ENCODE measurements around the gene TMEM271.
"Not testable (repeated sequence)": the region's sequence is repeated elsewhere in the genome, so short reads cannot be mapped to it uniquely, and the experiment has no call there.

Gene TMEM271

DNA sequence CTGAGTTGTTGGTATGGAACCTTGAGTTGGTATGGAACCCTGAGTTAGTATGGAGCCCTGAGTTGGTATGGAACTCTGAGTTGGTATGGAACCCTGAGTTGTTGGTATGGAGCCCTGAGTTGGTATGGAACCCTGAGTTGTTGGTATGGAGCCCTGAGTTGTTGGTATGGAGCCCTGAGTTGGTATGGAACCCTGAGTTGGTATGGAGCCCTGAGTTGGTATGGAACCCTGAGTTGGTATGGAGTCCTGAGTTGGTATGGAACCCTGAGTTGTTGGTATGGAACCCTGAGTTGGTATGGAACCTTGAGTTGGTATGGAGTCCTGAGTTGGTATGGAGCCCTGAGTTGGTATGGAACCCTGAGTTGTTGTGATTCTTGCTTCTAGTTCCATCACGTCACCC is 10.5 kb downstream of the TMEM271 start:
- not testable (repeated sequence) for DNase-seq (ENCODE audit: low spot score)

DNA sequence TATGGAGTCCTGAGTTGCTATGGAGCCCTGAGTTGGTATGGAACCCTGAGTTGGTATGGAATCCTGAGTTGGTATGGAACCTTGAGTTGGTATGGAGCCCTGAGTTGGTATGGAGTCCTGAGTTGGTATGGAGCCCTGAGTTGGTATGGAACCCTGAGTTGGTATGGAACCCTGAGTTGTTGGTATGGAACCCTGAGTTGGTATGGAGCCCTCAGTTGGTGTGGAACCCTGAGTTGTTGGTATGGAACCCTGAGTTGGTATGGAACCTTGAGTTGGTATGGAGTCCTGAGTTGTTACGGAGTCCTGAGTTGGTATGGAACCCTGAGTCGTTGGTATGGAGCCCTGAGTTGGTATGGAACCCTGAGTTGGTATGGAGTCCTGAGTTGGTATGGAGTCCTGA is 13.6 kb downstream of the TMEM271 start:
- not testable (repeated sequence) for DNase-seq (ENCODE audit: low spot score)

DNA sequence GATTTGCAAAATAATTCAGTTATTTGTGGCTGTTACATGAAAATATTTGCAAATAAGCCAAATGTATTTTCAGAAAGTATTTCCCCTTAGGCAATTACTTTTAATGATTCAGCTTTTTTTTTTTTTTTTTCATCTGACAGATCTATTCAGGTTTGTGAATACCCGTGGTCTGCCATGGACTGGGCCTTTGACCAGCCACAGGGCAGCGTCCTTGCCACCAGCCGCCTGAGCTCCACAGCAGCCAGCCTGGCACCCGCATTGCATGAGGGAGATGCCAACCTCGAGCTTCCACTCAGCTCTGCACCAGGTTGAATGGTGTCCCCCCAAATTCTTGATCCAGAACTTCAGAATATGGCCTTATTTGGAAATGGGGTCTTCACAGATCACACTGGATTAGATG is 14.7 kb downstream of the TMEM271 start:
- no peak for DNase-seq (ENCODE audit: low spot score)

DNA sequence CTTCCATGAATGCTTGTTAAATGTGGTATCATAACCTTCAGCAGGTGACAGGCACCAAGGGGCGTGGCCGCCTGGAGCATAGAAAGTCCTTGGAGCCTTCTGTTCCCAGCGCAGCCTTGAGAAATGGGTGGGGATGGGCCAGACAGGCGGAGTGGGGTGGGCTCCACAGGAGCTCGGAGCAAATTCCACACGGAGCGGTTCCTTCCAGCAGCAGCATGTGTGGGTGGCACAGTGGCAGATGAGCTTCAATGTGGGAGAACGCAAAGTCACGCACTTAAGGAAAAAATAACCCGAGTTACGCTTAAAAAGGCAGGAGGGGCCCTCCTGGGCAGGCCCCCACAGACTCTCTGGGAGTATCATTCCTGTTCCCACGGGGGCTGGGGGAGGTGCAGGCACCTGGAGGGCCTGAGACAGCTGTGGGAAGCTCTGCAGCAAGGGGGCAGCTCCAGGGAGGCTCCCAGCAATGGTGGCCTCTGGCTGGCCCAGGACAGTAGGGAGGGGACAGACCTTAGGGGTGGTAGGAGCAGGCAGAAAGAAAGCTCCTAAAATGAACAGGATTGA is 15.3 kb downstream of the TMEM271 start:
- DNase-seq (ENCODE audit: low spot score) = no peak

DNA sequence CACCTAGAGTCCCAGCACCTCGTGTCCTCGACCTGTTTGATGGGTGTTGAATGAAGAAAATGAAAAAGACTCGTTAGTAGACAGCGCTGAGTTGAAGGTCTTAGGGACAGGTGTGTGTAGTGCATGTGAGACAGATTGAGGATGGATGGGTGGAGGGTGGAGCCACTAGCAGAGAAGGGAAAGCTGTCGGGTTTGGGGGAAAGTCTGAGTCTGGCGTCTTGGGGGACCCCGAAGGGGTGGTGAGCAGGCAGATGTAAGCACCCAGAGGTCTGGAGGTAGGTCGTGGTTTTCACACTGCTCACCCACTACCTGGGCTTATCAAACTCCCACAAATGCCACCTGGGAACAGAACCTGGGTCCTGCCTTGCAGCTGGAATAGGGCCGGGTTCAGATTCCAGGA is 16.0 kb downstream of the TMEM271 start:
- no peak for DNase-seq (ENCODE audit: low spot score)

DNA sequence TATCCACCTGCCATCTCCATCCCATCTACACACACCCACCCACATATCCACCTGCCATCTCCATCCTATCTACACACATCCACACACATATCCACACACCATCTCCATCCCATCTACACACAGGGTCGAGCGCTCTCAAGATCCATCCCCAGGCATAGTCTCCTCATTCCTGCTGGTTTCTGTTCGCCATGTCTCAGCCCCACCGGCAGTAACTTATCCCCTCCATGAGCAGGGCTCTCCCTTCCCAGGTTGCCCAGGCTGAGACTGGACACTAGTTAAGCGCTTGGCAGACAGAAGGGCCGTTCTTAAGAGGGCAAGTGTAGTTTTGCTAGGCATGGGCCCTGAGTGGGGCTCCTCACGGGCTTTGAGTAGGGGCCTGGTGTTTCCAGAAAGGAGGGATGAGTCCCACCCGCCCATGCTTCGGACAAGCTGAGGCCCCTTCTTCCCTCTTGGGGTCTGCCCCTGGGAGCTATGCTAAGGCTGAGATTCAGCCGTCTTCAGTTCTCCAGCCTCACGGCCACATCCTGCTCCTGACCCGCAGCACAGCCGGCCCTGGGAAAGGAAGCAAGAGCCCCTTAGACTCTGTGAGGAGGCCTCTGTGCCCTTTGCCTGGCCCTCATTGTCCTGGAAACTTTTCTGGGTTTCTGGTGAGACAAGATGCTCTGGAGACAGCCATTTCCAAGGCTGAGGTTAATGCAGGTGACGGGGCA is 20.4 kb downstream of the TMEM271 start:
- DNase-seq (ENCODE audit: low spot score) = no peak

DNA sequence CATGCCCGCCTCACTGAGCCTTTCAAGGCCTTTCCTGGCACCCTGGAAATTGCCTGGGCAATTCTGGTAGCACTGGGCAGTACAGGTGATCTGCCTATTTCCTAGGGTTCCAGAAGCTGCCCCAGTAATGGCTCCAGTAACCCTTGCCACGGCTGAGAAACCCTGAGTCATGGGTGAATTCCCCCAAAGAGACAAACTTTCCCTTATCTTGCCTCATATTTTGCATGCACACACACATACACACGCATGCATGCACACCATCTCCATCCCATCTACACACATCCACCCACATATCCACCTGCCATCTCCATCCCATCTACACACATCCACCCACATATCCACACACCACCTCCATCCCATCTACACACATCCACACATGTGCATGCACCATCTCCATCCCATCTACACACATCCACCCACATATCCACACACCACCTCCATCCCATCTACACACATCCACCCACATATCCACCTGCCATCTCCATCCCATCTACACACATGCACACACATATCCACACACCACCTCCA is 21.2 kb downstream of the TMEM271 start:
- DNase-seq (ENCODE audit: low spot score) = not testable (repeated sequence)

DNA sequence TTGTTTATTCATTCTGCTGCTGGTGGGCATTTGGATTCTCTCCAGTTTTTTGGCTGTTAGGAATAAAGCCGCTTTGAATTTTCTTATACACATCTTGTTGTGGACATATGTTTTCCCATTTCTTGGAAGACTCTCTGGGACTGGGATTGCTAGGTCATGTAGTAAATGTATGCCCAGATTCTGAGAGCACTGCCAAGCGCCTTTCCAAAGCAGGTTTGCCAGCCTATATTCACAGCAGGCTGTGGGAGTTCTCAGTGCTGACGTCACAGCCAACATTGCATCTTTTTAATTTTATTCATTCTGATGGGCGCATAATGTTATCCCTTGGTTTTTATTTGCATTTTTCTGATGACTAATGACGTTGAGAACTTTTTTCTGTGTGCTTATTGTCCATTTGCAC is 24.1 kb downstream of the TMEM271 start:
- no peak for DNase-seq (ENCODE audit: low spot score)

DNA sequence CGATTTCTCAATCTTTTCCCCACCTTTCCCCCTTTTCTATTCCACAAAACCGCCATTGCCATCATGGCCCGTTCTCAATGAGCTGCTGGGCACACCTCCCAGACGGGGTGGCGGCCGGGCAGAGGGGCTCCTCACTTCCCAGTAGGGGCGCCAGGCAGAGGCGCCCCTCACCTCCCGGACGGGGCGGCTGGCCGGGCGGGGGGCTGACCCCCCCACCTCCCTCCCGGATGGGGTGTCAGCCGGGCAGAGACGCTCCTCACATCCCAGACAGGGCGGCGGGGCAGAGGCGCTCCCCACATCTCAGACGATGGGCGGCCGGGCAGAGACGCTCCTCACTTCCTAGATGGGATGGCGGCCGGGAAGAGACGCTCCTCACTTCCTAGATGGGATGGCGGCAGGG is 25.8 kb downstream of the TMEM271 start:
- not testable (repeated sequence) for DNase-seq (ENCODE audit: low spot score)

DNA sequence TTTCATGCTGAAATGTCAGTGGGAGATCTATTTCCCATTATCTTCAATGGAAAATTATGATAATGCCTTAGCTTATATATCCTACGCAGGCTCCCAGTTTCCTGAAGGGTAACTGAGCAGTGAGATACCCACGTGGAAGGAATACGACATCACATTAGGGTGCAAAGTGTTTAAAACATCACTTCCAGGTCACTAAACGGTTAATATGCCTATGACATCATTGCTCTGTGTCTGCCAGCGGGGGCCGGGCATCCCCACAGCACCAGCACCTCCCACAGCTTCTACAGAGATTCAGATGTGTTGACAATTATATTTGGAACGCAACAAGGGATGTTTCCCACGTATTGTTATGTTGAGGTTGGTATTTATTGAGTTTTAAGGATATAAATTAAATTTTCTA is 27.1 kb downstream of the TMEM271 start:
- no peak for DNase-seq (ENCODE audit: low spot score)

DNA sequence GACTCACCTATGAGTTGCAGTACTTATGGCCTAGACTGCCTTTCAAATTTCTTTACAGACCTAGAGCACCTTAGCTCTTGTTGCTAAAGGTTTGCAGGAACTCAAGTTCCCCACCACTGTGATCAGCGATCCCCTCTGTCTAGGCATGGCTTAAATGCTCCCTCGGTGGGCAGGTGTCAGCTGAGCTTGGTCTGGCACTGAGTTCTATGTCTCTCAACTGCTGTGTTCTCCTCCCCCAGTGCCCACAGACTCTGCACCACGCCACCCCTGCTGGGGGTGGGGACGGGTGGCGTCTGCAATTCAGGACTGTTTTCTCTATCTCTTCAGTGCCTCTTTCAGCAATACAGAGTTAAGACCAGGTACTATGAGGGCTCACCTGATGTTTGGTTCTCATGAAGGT is 30.5 kb downstream of the TMEM271 start:
- no peak for DNase-seq (ENCODE audit: low spot score)

DNA sequence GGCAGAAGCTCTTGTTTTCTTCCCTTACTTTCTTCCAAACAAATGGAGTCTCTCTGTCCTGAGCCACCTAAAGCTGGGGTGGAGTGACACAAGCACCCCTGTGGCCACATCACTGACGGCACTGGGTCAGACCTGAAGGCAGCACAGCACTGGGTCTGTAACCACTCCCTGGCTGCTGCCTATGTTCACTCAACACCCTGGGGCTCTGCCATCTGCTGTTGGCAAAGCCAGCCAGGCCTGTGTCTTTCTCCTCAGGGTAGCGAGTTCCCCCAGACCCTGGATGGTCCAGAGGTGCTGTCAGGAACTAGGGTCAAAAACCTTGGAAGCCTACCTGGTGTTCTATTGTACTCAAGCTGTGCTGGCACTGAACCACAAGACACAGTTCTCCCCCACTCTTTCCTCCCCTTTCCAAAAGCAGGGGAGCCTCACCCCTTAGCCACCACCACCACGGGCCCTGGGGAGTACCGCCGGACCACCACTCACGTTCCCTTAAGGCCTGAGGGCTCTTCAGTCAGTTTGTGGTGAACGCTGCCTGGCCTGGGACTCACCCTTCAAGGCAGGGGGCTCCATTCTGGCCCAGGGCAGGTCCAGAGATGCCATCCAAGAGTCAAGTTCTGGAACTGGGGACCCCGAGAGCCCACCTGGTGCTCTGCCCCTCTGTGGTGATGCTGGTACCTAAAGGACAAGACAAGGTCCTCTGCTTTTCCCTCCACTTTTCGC is 31.5 kb downstream of the TMEM271 start:
- DNase-seq (ENCODE audit: low spot score) = no peak

DNA sequence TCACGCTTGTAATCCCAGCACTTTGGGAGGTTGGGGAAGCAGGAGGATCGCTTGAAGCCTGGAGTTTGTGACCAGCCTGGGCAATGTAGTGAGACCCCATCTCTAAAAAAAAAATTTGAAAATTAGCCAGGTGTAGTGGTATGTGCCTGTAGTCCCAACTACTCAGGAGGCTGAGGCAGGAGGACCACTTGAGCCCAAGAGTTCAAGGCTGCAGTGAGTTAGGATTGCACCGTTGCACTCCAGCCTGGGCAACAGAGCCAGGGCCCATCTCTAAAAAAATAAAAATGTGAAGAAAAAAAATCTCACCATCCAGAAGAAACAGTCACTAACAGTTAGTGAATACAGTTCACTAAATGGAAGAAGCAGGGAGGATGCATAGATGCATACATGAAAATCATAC is 34.8 kb downstream of the TMEM271 start:
- DNase-seq (ENCODE audit: low spot score) = no peak

DNA sequence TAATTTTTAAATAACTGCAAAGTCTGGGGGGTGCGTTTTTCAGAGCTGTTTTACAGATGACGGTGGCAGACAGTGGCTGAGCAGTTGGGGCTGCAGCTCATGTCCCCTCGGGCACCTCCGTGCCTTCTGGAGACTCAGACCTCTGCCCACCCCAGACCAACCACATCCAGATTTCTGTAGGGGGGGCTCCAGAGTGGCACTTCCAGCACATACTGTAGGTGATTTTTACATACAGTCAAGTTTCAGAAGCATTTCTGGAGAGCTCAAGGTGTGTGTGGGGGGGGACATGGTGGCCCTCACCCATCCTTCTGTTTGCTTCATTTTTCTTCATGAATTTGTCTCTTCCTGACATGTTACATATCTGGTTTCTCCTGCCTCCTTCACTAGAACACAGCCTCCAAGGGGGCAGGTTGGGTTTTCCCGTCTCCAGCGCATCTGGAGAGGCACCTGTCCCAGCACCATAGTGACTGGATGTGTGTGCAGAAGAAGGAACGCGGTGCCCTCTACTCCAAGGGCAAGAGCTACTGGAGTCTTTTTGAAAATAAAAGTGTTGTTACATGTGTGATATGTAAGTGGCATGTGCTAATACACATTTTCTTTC is 37.5 kb downstream of the TMEM271 start:
- no peak for DNase-seq (ENCODE audit: low spot score)

DNA sequence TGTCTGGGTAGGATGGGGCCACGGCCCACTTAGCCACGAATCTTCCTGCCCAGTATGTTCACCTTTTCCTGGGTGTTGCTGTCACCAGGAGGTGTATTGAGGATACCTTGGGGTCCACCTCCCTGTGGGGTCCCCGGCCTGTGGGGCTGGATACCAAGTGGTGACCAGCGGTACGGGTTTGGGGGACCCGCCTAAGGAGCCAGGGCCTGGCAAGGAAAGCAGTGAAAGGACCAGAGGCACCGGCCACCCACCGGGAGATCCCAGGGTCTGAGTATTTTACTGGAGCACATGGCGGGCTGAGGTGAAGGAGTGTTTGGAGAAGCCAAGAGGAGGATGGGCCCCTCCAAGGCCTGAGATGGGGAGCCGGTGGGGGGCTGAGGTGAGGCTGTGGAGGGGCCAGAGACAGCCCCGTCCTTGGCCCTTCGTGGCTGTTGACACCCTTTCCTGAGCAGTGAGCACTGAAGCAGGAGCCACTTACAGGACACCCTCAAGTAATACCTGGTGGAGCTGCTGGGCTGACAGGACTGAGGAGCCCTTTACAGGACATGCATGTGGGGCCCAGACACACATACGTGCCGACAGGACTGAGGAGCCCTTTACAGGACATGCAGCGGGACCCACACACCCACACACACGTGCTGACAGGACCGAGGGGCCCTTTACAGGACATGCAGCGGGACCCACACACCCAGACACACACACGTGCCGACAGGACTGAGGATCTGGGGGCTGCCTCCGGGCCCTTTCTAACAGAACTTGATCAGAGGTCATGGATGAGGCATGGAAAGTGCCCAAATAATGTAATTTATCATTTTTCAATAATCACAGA is 38.4 kb downstream of the TMEM271 start:
- DNase-seq (ENCODE audit: low spot score) = no peak

DNA sequence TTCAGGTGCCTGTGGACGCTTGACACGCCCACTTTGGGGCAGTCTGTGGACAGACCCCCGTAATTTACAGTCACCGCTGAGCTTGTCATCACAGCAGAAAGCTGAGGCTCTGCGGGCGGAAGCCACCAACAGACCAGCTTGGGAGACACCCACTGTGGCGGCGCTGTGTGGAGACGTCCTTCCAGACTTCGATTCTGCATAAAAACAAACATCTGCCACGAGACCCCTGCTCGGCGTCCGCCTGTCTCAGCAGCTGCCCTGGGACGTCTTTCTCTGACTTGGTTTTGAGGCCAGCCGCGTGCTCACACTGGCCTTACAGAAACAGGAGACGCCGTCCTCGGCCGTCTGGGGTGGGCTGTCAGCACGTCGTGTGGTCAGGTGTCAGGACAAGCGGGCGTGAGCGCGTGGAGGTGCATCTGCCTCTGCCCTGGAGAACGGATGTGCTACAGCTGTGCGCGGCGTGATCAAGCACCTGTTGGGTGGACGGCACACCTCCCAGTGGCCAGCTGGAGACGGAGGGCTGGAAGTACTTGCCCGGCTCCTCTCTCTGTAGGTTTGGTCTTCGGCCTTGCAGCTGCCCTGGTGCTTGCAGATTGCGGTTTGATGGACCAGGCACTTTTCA is 39.6 kb downstream of the TMEM271 start:
- no peak for DNase-seq (ENCODE audit: low spot score)

DNA sequence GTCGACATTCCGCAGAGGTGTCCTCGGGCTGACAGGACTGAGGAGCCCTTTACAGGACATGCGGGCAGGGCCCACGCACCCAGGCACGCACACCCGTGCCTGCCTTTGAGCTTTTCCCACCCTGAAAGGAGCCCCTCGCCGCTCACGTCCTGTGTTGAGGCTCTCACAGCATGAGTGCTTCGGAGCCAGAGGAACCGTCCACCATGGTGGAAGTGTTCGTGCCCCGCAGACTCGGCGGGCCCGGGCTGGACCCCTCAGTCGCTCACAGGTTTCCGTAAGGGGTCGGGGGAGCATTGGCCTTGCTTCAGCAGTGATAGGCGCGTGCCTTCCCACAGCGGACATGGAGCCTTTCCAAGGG is 40.2 kb downstream of the TMEM271 start:
- no peak for DNase-seq (ENCODE audit: low spot score)

DNA sequence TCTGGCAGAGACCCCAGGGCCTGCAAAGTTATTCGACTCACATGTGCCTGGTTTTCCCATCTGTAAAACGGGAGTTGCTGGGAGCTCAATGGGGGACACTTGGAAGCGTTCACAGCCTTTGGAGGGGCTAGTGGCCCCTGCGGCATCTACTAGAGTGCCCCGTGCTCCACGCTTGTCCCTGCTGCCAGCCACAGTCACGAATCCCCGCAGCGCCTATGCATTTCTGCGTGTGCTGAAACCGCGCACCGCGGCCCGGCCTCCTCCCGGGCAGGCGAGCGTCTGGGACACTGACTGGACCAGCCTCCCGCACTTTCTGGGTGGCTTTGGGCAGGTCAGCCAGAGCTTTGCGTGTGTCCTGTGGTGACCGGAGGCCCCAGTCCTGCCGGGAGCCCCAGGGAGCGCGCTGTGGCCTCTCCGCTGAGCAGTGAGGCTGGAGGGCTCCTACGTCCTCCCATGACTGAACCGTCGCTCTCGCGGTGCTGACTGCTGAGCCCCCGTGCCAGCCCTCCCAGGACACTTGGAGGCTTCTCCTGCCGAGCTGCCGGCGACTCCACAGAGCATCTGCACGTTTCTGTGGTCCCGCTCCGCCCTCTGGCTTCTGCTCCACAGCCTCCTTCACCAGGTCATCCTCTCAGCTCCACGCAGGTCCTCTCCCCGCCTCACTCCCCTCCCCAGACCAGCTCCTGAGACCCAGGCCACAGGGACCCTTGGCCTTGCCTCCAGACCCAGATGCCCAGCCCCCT is 40.7 kb downstream of the TMEM271 start:
- no peak for DNase-seq (ENCODE audit: low spot score)

DNA sequence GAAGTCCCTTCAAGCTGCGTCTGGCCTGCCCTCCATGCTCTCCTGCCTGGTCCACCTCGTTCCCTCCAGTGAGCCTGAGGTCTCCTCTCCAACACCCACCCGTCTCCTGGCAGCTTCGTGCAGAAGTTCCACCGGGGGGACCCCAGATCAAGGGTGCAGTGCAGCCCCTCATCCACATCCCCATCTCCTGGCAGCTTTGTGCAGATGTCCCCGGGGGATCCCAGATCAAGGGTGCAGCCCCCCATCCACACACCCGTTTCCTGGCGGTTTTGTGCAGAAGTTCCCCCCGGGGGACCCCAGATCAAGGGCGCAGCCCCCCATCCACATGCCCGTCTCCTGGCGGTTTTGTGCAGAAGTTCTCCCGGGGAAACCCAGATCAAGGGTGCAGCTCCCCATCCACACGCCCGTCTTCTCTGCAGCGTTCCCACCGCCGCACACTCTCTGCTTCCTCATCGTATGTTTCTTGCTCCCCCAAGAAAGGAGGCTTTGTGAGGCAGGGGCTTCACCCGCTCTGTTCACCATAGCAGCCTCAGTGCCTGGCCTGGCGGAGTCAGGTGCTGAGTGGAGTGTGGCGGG is 41.4 kb downstream of the TMEM271 start:
- no peak for DNase-seq (ENCODE audit: low spot score)

DNA sequence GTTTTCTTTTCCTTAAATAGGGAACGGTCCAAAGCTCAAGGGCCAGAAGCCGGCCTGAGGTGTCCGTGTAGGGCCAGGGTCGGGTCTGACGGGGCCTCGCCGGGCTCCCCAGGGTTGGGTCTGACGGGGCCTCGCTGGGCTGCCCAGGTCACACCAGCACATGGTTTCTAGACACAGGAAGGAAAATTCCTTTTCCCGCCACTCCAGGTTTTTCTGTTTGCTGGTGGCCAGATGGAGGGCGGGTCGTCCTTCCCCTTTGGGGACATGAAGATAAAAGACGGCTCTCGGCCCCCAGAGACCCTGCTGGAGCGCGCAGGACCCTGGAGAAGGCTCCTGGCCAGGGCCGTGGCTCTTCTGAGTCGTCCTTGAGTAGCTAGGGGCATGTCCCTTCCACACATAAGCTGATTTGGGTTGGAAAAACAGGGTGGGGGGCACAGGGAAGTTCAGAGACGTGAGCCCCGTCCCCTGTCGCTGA is 42.0 kb downstream of the TMEM271 start:
- DNase-seq (ENCODE audit: low spot score) = no peak
